H9 (cell line): ENCODE data around the gene ADAMTS2. TPM values are rescaled to one million over a fixed set of nuclear protein-coding genes. Genes with fewer than 3 reads are reported as not detected.

Experiments
- DNase-seq: peaks from one replicate; pipeline ENCODE4 v3.0.0-alpha.2; 2017
- H2AFZ ChIP-seq: one replicate; pipeline ENCODE4 v1.6.1; 2013; ENCODE audit warnings: mild to moderate bottlenecking, low read length, control low read depth, moderate library complexity
- H2AK5ac ChIP-seq: 2 replicates; pipeline ENCODE4 v1.6.1; 2013; ENCODE audit warnings: low read length, control low read depth, mixed read lengths; ENCODE audit not compliant: insufficient read length
- H2BK120ac ChIP-seq: one replicate; pipeline ENCODE4 v1.6.1; 2013; ENCODE audit warnings: low read depth, mild to moderate bottlenecking, low read length, control low read depth, inconsistent platforms; ENCODE audit not compliant: poor library complexity, severe bottlenecking
- H2BK12ac ChIP-seq: 2 replicates; pipeline ENCODE4 v1.6.1; 2013; ENCODE audit warnings: low read length, control low read depth, mixed read lengths, low read depth; ENCODE audit not compliant: insufficient read length
- H2BK15ac ChIP-seq: 2 replicates; pipeline ENCODE4 v1.6.1; 2013; ENCODE audit warnings: low read depth, low read length, control low read depth
- H2BK20ac ChIP-seq: one replicate; pipeline ENCODE4 v1.6.1; 2013; ENCODE audit warnings: low read depth, mild to moderate bottlenecking, low read length, control low read depth, inconsistent platforms; ENCODE audit not compliant: poor library complexity, severe bottlenecking
- H2BK5ac ChIP-seq: 2 replicates; pipeline ENCODE4 v1.6.1; 2013; ENCODE audit warnings: low read length, control low read depth, mixed read lengths; ENCODE audit not compliant: insufficient read length
- H3K14ac ChIP-seq: 2 replicates; pipeline ENCODE4 v1.6.1; 2013; ENCODE audit warnings: low read length, control low read depth; ENCODE audit not compliant: insufficient read depth
- H3K18ac ChIP-seq: 2 replicates; pipeline ENCODE4 v1.6.1; 2013; ENCODE audit warnings: low read depth, mild to moderate bottlenecking, mixed read lengths, low read length, control low read depth; ENCODE audit not compliant: insufficient read length
- H3K23ac ChIP-seq: 2 replicates; pipeline ENCODE4 v1.6.1; 2013; ENCODE audit warnings: low read length, control low read depth, mixed read lengths, low read depth; ENCODE audit not compliant: insufficient read length
- H3K23me2 ChIP-seq: 2 replicates; pipeline ENCODE4 v1.6.1; 2013; ENCODE audit warnings: low read depth, mild to moderate bottlenecking, mixed read lengths, low read length, control low read depth; ENCODE audit not compliant: insufficient read length, poor library complexity, severe bottlenecking
- H3K27ac ChIP-seq: 2 replicates; pipeline ENCODE4 v1.5.1; 2013; ENCODE audit warnings: low read length, control low read depth, mixed read lengths, low read depth; ENCODE audit not compliant: insufficient read length
- H3K27me3 ChIP-seq: 2 replicates; pipeline ENCODE4 v1.6.1; 2013; ENCODE audit warnings: low read length, control low read depth, inconsistent platforms; ENCODE audit not compliant: insufficient read depth
- H3K4ac ChIP-seq: 2 replicates; pipeline ENCODE4 v1.6.1; 2013; ENCODE audit warnings: low read depth, mild to moderate bottlenecking, control low read depth, inconsistent platforms, low read length, moderate library complexity
- H3K4me1 ChIP-seq: 2 replicates; pipeline ENCODE4 v1.6.1; 2013; ENCODE audit warnings: low read length, control low read depth, inconsistent platforms; ENCODE audit not compliant: insufficient read depth
- H3K4me2 ChIP-seq: 2 replicates; pipeline ENCODE4 v1.6.1; 2013; ENCODE audit warnings: low read length, control low read depth, mixed read lengths; ENCODE audit not compliant: insufficient read length, insufficient read depth
- H3K56ac ChIP-seq: 2 replicates; pipeline ENCODE4 v1.6.1; 2013; ENCODE audit warnings: low read depth, mild to moderate bottlenecking, mixed read lengths, low read length, control low read depth; ENCODE audit not compliant: insufficient read length
- H3K79me1 ChIP-seq: 2 replicates; pipeline ENCODE4 v1.6.1; 2013; ENCODE audit warnings: low read depth, mild to moderate bottlenecking, moderate library complexity, low read length, control low read depth, inconsistent platforms; ENCODE audit not compliant: insufficient read depth, poor library complexity, severe bottlenecking
- H3K79me2 ChIP-seq: 2 replicates; pipeline ENCODE4 v1.6.1; 2013; ENCODE audit warnings: low read length, control low read depth, inconsistent platforms; ENCODE audit not compliant: insufficient read depth
- H3K9ac ChIP-seq: 2 replicates; pipeline ENCODE4 v1.6.1; 2013; ENCODE audit warnings: low read length, control low read depth, mixed read lengths; ENCODE audit not compliant: insufficient read length; ENCODE audit errors: extremely low read depth
- H3K9me3 ChIP-seq: one replicate; pipeline ENCODE4 v1.6.1; 2013; ENCODE audit warnings: low read depth, low read length, inconsistent platforms; ENCODE audit not compliant: control insufficient read depth
- H3T11ph ChIP-seq: one replicate; pipeline ENCODE4 v1.6.1; 2013; ENCODE audit warnings: mild to moderate bottlenecking, low read length, control low read depth, inconsistent platforms
- H4K20me1 ChIP-seq: one replicate; pipeline ENCODE4 v1.6.1; 2013; ENCODE audit not compliant: control insufficient read depth, insufficient read length, insufficient read depth
- H4K5ac ChIP-seq: 2 replicates; pipeline ENCODE4 v1.6.1; 2013; ENCODE audit warnings: low read depth, mild to moderate bottlenecking, mixed read lengths, low read length, control low read depth; ENCODE audit not compliant: insufficient read length
- H4K8ac ChIP-seq: replicated peaks from 2 replicates; pipeline ENCODE4 v1.6.1; 2013; ENCODE audit warnings: low read length, control low read depth, mixed read lengths, low read depth; ENCODE audit not compliant: insufficient read length
- H4K91ac ChIP-seq: 2 replicates; pipeline ENCODE4 v1.6.1; 2013; ENCODE audit warnings: low read depth, mild to moderate bottlenecking, moderate library complexity, mixed read lengths, low read length, control low read depth; ENCODE audit not compliant: insufficient read length
- H3K27ac Mint-ChIP-seq, 3 experiments: 2 replicates in 2 of 3; 3 replicates in 1 of 3; pipeline ENCODE4 v1.8.0; 2020 to 2021; ENCODE audit warnings: mixed read lengths in 3 of 3, mild to moderate bottlenecking in 1 of 3, moderate library complexity in 1 of 3
- H3K27me3 Mint-ChIP-seq: 2 replicates; pipeline ENCODE4 v1.8.0; 2021; ENCODE audit warnings: low read depth, mild to moderate bottlenecking, moderate library complexity, mixed read lengths
- H3K36me3 Mint-ChIP-seq, 3 experiments: 2 replicates in 2 of 3; 3 replicates in 1 of 3; pipeline ENCODE4 v1.8.0; 2020 to 2021; ENCODE audit warnings: low read depth in 3 of 3, mixed read lengths in 3 of 3; ENCODE audit not compliant: insufficient read depth in 1 of 3
- H3K4me1 Mint-ChIP-seq, 2 experiments: 2 replicates each; pipeline ENCODE4 v1.8.0; 2020; ENCODE audit warnings: mixed read lengths in 2 of 2
- H3K4me3 Mint-ChIP-seq, 2 experiments: 2 replicates in 1 of 2; 3 replicates in 1 of 2; pipeline ENCODE4 v1.8.0; 2020 to 2021; ENCODE audit warnings: mild to moderate bottlenecking in 2 of 2, mixed read lengths in 2 of 2, moderate library complexity in 1 of 2
- H3K9me3 Mint-ChIP-seq, 2 experiments: 2 replicates in 1 of 2; 3 replicates in 1 of 2; pipeline ENCODE4 v1.8.0; 2020; ENCODE audit warnings: mild to moderate bottlenecking in 2 of 2, mixed read lengths in 2 of 2, moderate library complexity in 1 of 2
- WGBS: extraction: QIAGEN DNeasy Blood & Tissue Kit; methylation state at CpG from one replicate; pipeline ENCODE4 v1.1.7; 2013; ENCODE audit warnings: missing lambda C conversion rate, low lambda C conversion rate, mixed read lengths; ENCODE audit not compliant: insufficient read length; ENCODE audit errors: extremely low coverage; 5-methylcytosine and 5-hydroxymethylcytosine counted together
- total RNA-seq: library from RNA; stranded (reverse); gene quantifications from 2 replicates; pipeline ENCODE4 v1.2.1, GENCODE V29; 2021
- TF ChIP-seq, protein P1 (sequence below): fragments of 200-600 bp; sonication (generic); conservative IDR thresholded peaks from 3 replicates; pipeline ENCODE4 v1.8.0; 2021; ENCODE audit warnings: antibody characterized with exemption, mild to moderate bottlenecking

Gene ADAMTS2
- total RNA-seq, 1 experiment from 2014 or later: 5.4 TPM

GRCh38 chr5:179124853-179125788 is 220.1 kb downstream of the ADAMTS2 start:
- H3K56ac ChIP-seq: no peak overlapping the region
- Mint-ChIP-seq H3K27me3 (no peaks in the 10 kb centered on the region), H3K4me3 (no peak overlapping the region), H3K4me1 (no peaks in the 10 kb centered on the region), H3K36me3 (peaks cover 0 to 16% (median 2%) of the 10 kb centered on the region in 3 experiments; a peak in 6 of 7 replicates), H3K9me3 (peaks cover 17 to 80% of the 10 kb centered on the region in 2 experiments), H3K27ac (no peak overlapping the region)
- H2BK5ac ChIP-seq: no peak overlapping the region
- H4K8ac ChIP-seq: no peak overlapping the region
- H2AK5ac ChIP-seq: no peak overlapping the region
- H2BK20ac ChIP-seq: no peak overlapping the region
- H3K27me3 ChIP-seq: no peaks in the 10 kb centered on the region
- H3K4ac ChIP-seq: no peak overlapping the region
- no peak overlapping the region for H3K23ac ChIP-seq
- no peaks in the 10 kb centered on the region for H3K9me3 ChIP-seq
- TF ChIP-seq, protein P1, sequence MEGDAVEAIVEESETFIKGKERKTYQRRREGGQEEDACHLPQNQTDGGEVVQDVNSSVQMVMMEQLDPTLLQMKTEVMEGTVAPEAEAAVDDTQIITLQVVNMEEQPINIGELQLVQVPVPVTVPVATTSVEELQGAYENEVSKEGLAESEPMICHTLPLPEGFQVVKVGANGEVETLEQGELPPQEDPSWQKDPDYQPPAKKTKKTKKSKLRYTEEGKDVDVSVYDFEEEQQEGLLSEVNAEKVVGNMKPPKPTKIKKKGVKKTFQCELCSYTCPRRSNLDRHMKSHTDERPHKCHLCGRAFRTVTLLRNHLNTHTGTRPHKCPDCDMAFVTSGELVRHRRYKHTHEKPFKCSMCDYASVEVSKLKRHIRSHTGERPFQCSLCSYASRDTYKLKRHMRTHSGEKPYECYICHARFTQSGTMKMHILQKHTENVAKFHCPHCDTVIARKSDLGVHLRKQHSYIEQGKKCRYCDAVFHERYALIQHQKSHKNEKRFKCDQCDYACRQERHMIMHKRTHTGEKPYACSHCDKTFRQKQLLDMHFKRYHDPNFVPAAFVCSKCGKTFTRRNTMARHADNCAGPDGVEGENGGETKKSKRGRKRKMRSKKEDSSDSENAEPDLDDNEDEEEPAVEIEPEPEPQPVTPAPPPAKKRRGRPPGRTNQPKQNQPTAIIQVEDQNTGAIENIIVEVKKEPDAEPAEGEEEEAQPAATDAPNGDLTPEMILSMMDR: no peak
- no peaks in the 10 kb centered on the region for H3K79me1 ChIP-seq
- no peak overlapping the region for H2BK120ac ChIP-seq
- H3K79me2 ChIP-seq: no peaks in the 10 kb centered on the region
- H2BK12ac ChIP-seq: no peak overlapping the region
- H3K18ac ChIP-seq: no peak overlapping the region
- no peak overlapping the region for H4K5ac ChIP-seq
- H4K20me1 ChIP-seq: no peaks in the 10 kb centered on the region
- no peak overlapping the region for H4K91ac ChIP-seq
- H3K4me2 ChIP-seq: no peak overlapping the region
- no peak overlapping the region for H3T11ph ChIP-seq
- H2BK15ac ChIP-seq: no peak overlapping the region
- H3K9ac ChIP-seq: no peak overlapping the region
- H3K27ac ChIP-seq: no peak overlapping the region
- no peak overlapping the region for H2AFZ ChIP-seq
- no peaks in the 10 kb centered on the region for H3K23me2 ChIP-seq
- peak; percentile 16 for DNase-seq
- no peak overlapping the region for H3K14ac ChIP-seq
- no peaks in the 10 kb centered on the region for H3K4me1 ChIP-seq
- WGBS: no CpG with 5 or more reads among the region's 43 CpGs
